Chondrocyte (in vitro differentiated cells): ENCODE measurements around the gene R3HCC1L. TPM values are rescaled to one million over a fixed set of nuclear protein-coding genes. Genes with fewer than 3 reads are reported as not detected.

Experiments
- DNase-seq: peaks from one replicate; pipeline ENCODE4 v3.0.0; 2021; ENCODE audit warnings: mixed read lengths, low spot score
- H3K27ac Mint-ChIP-seq: one replicate; pipeline ENCODE4 v1.8.0; 2021; ENCODE audit warnings: mild to moderate bottlenecking, moderate library complexity, mixed read lengths; ENCODE audit not compliant: unreplicated experiment
- H3K27me3 Mint-ChIP-seq: 2 replicates; pipeline ENCODE4 v1.8.0; 2021; ENCODE audit warnings: low read depth, mixed read lengths
- H3K36me3 Mint-ChIP-seq: 2 replicates; pipeline ENCODE4 v1.8.0; 2021; ENCODE audit warnings: low read depth, mixed read lengths
- H3K4me1 Mint-ChIP-seq: 2 replicates; pipeline ENCODE4 v1.8.0; 2021; ENCODE audit warnings: low read depth, mild to moderate bottlenecking, mixed read lengths
- H3K4me3 Mint-ChIP-seq: one replicate; pipeline ENCODE4 v1.8.0; 2021; ENCODE audit warnings: mild to moderate bottlenecking, moderate library complexity, mixed read lengths; ENCODE audit not compliant: unreplicated experiment
- H3K9me3 Mint-ChIP-seq: 2 replicates; pipeline ENCODE4 v1.8.0; 2021; ENCODE audit warnings: low read depth, mixed read lengths
- total RNA-seq: library from RNA; stranded (reverse); gene quantifications from 3 replicates; pipeline ENCODE4 v1.2.1, GENCODE V29; 2021
- TF ChIP-seq, protein P1 (sequence below): fragments of 200-600 bp; sonication (generic); IDR thresholded peaks from 2 replicates; pipeline ENCODE4 v1.5.0; 2021; ENCODE audit warnings: antibody characterized with exemption, mild to moderate bottlenecking, moderate library complexity

The R3HCC1L gene
- total RNA-seq, 1 donor from 2014 or later: 9.1 TPM

DNA sequence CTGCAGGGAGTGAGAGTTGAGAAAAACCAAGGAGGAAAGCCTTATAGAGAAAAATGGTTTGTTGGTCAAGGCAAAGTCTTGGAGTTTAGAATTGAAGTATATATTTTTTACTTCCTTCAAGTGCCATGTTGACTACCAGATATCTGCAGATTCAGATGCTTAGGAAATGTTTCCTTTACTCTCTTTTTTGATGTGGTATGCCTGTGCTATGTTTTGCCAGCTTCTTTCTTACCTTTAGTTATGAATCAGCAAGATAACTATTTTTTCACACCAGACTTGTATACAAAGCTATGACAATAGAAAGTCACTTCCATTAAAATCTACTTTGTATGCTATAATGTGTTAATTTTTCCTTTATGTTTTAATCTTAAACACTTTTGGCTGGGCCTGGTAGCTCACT lies 3.6 kb downstream of the R3HCC1L start:
- no peak overlapping the region for H3K27ac Mint-ChIP-seq
- no peaks in the 10 kb centered on the region for H3K36me3 Mint-ChIP-seq
- TF ChIP-seq, protein P1, sequence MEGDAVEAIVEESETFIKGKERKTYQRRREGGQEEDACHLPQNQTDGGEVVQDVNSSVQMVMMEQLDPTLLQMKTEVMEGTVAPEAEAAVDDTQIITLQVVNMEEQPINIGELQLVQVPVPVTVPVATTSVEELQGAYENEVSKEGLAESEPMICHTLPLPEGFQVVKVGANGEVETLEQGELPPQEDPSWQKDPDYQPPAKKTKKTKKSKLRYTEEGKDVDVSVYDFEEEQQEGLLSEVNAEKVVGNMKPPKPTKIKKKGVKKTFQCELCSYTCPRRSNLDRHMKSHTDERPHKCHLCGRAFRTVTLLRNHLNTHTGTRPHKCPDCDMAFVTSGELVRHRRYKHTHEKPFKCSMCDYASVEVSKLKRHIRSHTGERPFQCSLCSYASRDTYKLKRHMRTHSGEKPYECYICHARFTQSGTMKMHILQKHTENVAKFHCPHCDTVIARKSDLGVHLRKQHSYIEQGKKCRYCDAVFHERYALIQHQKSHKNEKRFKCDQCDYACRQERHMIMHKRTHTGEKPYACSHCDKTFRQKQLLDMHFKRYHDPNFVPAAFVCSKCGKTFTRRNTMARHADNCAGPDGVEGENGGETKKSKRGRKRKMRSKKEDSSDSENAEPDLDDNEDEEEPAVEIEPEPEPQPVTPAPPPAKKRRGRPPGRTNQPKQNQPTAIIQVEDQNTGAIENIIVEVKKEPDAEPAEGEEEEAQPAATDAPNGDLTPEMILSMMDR: no peak
- H3K4me1 Mint-ChIP-seq: peaks cover 50% of the 10 kb centered on the region
- H3K27me3 Mint-ChIP-seq: no peaks in the 10 kb centered on the region
- H3K4me3 Mint-ChIP-seq: no peak overlapping the region
- DNase-seq: no peak
- H3K9me3 Mint-ChIP-seq: peaks cover 4% of the 10 kb centered on the region

DNA sequence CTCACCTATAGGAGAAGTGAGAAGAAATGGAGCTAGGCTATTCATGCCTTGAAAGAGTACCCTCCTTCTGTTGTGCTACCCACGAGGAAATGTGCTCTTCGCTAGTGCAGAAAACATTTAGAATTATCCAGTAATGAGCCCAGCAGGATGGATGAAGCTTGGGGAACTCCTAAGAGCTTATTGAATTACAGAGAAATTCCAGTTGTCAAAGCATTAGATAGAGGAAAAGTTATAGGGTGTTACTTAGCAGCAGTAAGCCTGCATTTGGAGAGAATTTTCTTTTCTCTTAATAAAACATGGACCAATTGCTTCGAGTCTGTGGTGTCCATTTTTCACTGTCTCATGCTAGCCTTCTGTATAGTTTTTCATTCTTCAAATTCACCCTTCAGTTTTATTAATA lies 5.0 kb downstream of the R3HCC1L start:
- Mint-ChIP-seq H3K4me1 (peaks cover 49% of the 10 kb centered on the region), H3K4me3 (no peak overlapping the region), H3K36me3 (no peaks in the 10 kb centered on the region), H3K27ac (no peak overlapping the region), H3K9me3 (no peaks in the 10 kb centered on the region), H3K27me3 (no peaks in the 10 kb centered on the region)
- DNase-seq: no peak
- TF ChIP-seq, protein P1: no peak

DNA sequence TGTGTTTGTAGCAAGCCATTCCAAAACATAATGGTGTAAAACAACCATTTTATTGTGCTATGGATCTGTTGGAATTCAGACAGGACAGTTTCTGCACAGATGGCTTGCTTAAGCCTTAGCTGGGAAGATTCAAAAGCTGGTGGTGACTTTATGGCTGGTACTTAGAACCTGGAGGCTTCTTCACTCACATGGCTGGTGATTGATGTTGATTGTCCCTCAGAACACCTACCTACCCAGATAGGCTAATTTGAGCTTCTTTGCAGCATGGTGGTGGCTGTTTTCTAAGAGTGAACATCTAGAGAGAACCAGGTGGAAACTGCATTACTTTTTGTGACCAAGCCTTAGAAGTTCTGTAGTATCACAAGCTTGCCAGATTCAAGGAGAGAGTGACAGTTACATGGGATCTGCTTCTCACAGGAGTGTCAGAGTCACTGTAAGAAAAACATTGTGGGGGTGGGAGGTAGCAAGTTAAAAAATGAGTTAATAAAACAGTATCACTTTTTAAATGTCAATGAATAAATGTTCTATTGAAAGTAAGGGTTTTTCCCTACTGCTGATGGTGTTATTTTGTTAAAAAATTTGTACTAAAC lies 7.1 kb downstream of the R3HCC1L start:
- no peak overlapping the region for H3K27ac Mint-ChIP-seq
- peaks cover 1% of the 10 kb centered on the region for H3K36me3 Mint-ChIP-seq
- TF ChIP-seq, protein P1: no peak
- no peak overlapping the region for H3K4me3 Mint-ChIP-seq
- no peak for DNase-seq
- H3K27me3 Mint-ChIP-seq: no peaks in the 10 kb centered on the region
- H3K4me1 Mint-ChIP-seq: peaks cover 44% of the 10 kb centered on the region
- H3K9me3 Mint-ChIP-seq: peaks cover under 1% of the 10 kb centered on the region

DNA sequence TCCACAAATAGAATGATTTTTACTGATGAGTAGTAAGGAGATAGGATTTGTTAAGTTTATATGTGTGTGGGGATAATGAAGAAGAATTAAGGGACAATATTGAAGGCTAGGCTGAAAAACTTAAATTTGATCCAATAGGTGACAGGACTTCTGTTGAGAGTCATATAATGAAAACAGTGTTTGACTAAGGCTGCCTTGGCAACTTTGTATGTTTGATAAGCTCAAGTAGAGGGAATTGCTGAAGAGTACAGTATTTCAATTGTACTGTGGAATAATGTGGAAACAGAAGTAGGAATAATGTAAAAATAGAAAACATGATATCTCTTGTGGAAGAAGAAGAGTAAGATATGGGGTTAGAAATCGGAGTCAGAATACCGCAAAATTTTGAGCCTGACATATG lies 10.5 kb downstream of the R3HCC1L start:
- Mint-ChIP-seq H3K9me3 (peaks cover 27% of the 10 kb centered on the region), H3K4me1 (peaks cover 38% of the 10 kb centered on the region), H3K27ac (no peak overlapping the region), H3K36me3 (peaks cover 13% of the 10 kb centered on the region), H3K27me3 (no peaks in the 10 kb centered on the region), H3K4me3 (no peak overlapping the region)
- no peak for DNase-seq
- TF ChIP-seq, protein P1: no peak

DNA sequence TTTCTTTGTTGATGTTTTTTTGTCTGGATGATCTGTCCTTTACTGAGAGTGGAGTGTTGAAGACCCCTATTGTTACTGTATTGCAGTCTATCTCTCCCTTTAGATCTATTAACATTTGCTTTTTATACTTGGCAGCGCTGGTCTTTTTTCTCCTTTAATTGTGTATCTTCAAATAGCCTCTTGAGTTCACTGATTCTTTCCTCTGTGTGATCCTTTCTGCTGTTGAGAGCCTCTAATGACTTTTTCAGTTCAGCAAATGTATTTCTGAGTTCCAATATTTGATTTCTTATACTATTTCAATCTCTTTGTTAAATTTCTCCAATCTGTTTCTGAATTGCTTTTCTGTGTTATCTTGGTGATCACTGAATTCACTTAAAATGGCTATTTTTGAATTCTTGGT lies 15.4 kb downstream of the R3HCC1L start:
- H3K27ac Mint-ChIP-seq: no peak overlapping the region
- peaks cover 17% of the 10 kb centered on the region for H3K36me3 Mint-ChIP-seq
- no peak overlapping the region for H3K4me3 Mint-ChIP-seq
- no peak for DNase-seq
- TF ChIP-seq, protein P1: no peak
- no peaks in the 10 kb centered on the region for H3K27me3 Mint-ChIP-seq
- H3K4me1 Mint-ChIP-seq: peaks cover 32% of the 10 kb centered on the region
- H3K9me3 Mint-ChIP-seq: peaks cover 33% of the 10 kb centered on the region
